HepG2 (cell line): ENCODE measurements around the gene CARS2. TPM values are rescaled to one million over a fixed set of nuclear protein-coding genes. Genes with fewer than 3 reads are reported as not detected.
A peak's percentile ranks its signal among the peaks of the same experiment; 100 is the strongest.

ENCODE experiments used
- ATAC-seq: fragments of 200-7000 bp; cut with Tn5 transposase; 3 replicates; pipeline ENCODE4 v1.9.1; 2020; ENCODE audit warnings: mild to moderate bottlenecking, moderate library complexity
- BruUV-seq: library from RNA; stranded (reverse); fragments of 400-500 nt; replicated peaks from 2 replicates; lab custom pipeline; 2021; lab: Mats Ljungman, UMichigan
- CTCF ChIA-PET: fragments of 300-600 bp; formaldehyde crosslinking; extraction: SDS; loops from one replicate; lab custom pipeline; 2021; ENCODE audit warnings: low total read pairs, inconsistent platforms, low intra/inter-chr PET ratio; lab: Yijun Ruan, JAX
- POLR2A ChIA-PET: fragments of 350-600 bp; sonication (Branson Sonifier 250); formaldehyde crosslinking; loops from one replicate; lab custom pipeline; 2020; ENCODE audit warnings: antibody characterized with exemption, inconsistent platforms; lab: Yijun Ruan, JAX
- DNase-seq: peaks from one replicate; pipeline ENCODE4 v3.0.0-alpha.2; 2015; ENCODE audit warnings: low spot score
- FAIRE-seq: peaks from 3 replicates; lab custom pipeline; 2011; peaks lifted over from hg19 to GRCh38; lab: Jason Lieb, UNC
- H2AFZ ChIP-seq: one replicate; pipeline ENCODE4 v1.6.1; 2011; ENCODE audit warnings: low read length, inconsistent platforms
- H3K27ac ChIP-seq: fragments of 300-600 bp; 3 replicates; pipeline ENCODE4 v1.8.0; 2011; ENCODE audit warnings: mixed run types, mild to moderate bottlenecking, mixed read lengths, low read length, inconsistent platforms; ENCODE audit not compliant: insufficient read depth; ENCODE audit errors: extremely low read length
- H3K27me3 ChIP-seq, 2 experiments: fragments of 200-600 bp in 1 of 2; 2 replicates in 1 of 2; 3 replicates in 1 of 2; pipeline versions ENCODE4 v1.6.0 to v1.8.0; 2011; ENCODE audit warnings: low read length in 2 of 2, mild to moderate bottlenecking in 2 of 2, moderate library complexity in 2 of 2, inconsistent platforms in 1 of 2; ENCODE audit not compliant: insufficient read depth in 2 of 2, control insufficient read depth in 1 of 2
- H3K36me3 ChIP-seq, 2 experiments: fragments of 200-600 bp in 1 of 2; replicated peaks in 1 of 2; 2 replicates in 1 of 2; 3 replicates in 1 of 2; pipeline versions ENCODE4 v1.5.1 to v1.8.0; 2011; ENCODE audit warnings: low read length in 2 of 2, inconsistent platforms in 1 of 2; ENCODE audit not compliant: insufficient read depth in 2 of 2, control insufficient read depth in 1 of 2
- H3K4me1 ChIP-seq: 2 replicates; pipeline ENCODE4 v1.5.1; 2012; ENCODE audit warnings: low read length, inconsistent platforms; ENCODE audit not compliant: insufficient read depth
- H3K4me2 ChIP-seq: 2 replicates; pipeline ENCODE4 v1.6.0; 2011; ENCODE audit warnings: low read depth, low read length, inconsistent platforms
- H3K4me3 ChIP-seq, 3 experiments: fragments of 200-600 bp in 1 of 3; sonication (generic), shearing (Covaris generic) in 1 of 3; replicated peaks in 1 of 3; 2 replicates each; pipeline ENCODE4 v1.5.1; 2011 to 2016; ENCODE audit warnings: low read length in 3 of 3, inconsistent platforms in 2 of 3, low read depth in 2 of 3, mild to moderate bottlenecking in 2 of 3, control low read depth in 1 of 3, mixed read lengths in 1 of 3; ENCODE audit not compliant: insufficient read depth in 1 of 3
- H3K79me2 ChIP-seq: one replicate; pipeline ENCODE4 v1.6.1; 2011; ENCODE audit warnings: low read length, inconsistent platforms; ENCODE audit not compliant: insufficient read depth
- H3K9ac ChIP-seq: 2 replicates; pipeline ENCODE4 v1.6.0; 2011; ENCODE audit warnings: mild to moderate bottlenecking, low read depth, low read length, inconsistent platforms; ENCODE audit not compliant: insufficient read depth
- H3K9me3 ChIP-seq: 2 replicates; pipeline ENCODE4 v1.5.1; 2012; ENCODE audit warnings: mild to moderate bottlenecking, low read length
- H4K20me1 ChIP-seq: 2 replicates; pipeline ENCODE4 v1.6.0; 2011; ENCODE audit warnings: inconsistent platforms, mild to moderate bottlenecking, low read length, moderate library complexity; ENCODE audit not compliant: insufficient read depth
- CCAR2 ChIP-seq: fragments of 200-400 bp; formaldehyde crosslinking; optimal IDR thresholded peaks from 2 replicates; pipeline ENCODE3; 2018; ENCODE audit warnings: low read depth, mild to moderate bottlenecking, low read length, moderate library complexity
- JARID2 ChIP-seq: sonication (generic); formaldehyde crosslinking; IDR thresholded peaks from 2 replicates; pipeline ENCODE4 v1.8.1; 2023; ENCODE audit warnings: missing genetic modification reagents, inconsistent platforms; ENCODE audit not compliant: insufficient replicate concordance
- PAWR ChIP-seq: sonication (generic); formaldehyde crosslinking; IDR thresholded peaks from 2 replicates; pipeline ENCODE4 v1.4.0; 2020; ENCODE audit warnings: missing genetic modification reagents, mild to moderate bottlenecking, borderline replicate concordance
- PBX3 ChIP-seq: sonication (generic); formaldehyde crosslinking; IDR thresholded peaks from 2 replicates; pipeline ENCODE4 v1.8.1; 2023; ENCODE audit warnings: missing genetic modification reagents, inconsistent platforms, borderline replicate concordance
- SMAD3 ChIP-seq: sonication (generic); formaldehyde crosslinking; IDR thresholded peaks from 2 replicates; pipeline ENCODE4 v1.4.0; 2020; ENCODE audit warnings: missing genetic modification reagents
- SMC3 ChIP-seq: IDR thresholded peaks from 2 replicates; pipeline ENCODE4 v1.6.1; 2011; ENCODE audit warnings: low read length, improper control_type of control experiment
- STAT5B ChIP-seq: sonication (generic); formaldehyde crosslinking; IDR thresholded peaks from 2 replicates; pipeline ENCODE4 v1.4.0; 2020; ENCODE audit warnings: missing genetic modification reagents
- TEF ChIP-seq: sonication (generic); formaldehyde crosslinking; IDR thresholded peaks from 2 replicates; pipeline ENCODE4 v1.5.0; 2020; ENCODE audit warnings: missing genetic modification reagents
- THAP7 ChIP-seq: sonication (generic); formaldehyde crosslinking; IDR thresholded peaks from 2 replicates; pipeline ENCODE4 v1.8.1; 2023; ENCODE audit warnings: mild to moderate bottlenecking, missing genetic modification reagents
- YEATS2 ChIP-seq: sonication (generic); formaldehyde crosslinking; IDR thresholded peaks from 2 replicates; pipeline ENCODE4 v1.4.0; 2020; ENCODE audit warnings: missing genetic modification reagents, borderline replicate concordance
- ZC3H13 ChIP-seq: sonication (generic); formaldehyde crosslinking; IDR thresholded peaks from 2 replicates; pipeline ENCODE4 v1.8.1; 2023; ENCODE audit warnings: mild to moderate bottlenecking, missing genetic modification reagents, moderate library complexity
- ZNF232 ChIP-seq: sonication (generic); formaldehyde crosslinking; IDR thresholded peaks from 2 replicates; pipeline ENCODE4 v1.4.0; 2020; ENCODE audit warnings: missing genetic modification reagents, borderline replicate concordance
- ZNF563 ChIP-seq: sonication (generic); formaldehyde crosslinking; IDR thresholded peaks from 2 replicates; pipeline ENCODE4 v1.8.0; 2022; ENCODE audit warnings: mild to moderate bottlenecking, moderate library complexity, missing genetic modification reagents
- ZNF577 ChIP-seq: sonication (generic); formaldehyde crosslinking; IDR thresholded peaks from 2 replicates; pipeline ENCODE4 v1.4.0; 2020; ENCODE audit warnings: mild to moderate bottlenecking, low read depth, missing genetic modification reagents, borderline replicate concordance
- ZNF589 ChIP-seq: sonication (generic); formaldehyde crosslinking; conservative IDR thresholded peaks from 2 replicates; pipeline ENCODE4 v1.8.0; 2022; ENCODE audit warnings: mild to moderate bottlenecking, moderate library complexity, missing genetic modification reagents
- WGBS: methylation state at CpG from one replicate; pipeline ENCODE4 v1.1.6; 2017; ENCODE audit warnings: low lambda C conversion rate; 5-methylcytosine and 5-hydroxymethylcytosine counted together
- in situ Hi-C: cut with HindIII; loops from 2 replicates; pipeline ENCODE4 v1.10.0; 2017; ENCODE audit warnings: low pct_unique_long_range_greater_than_20kb; ENCODE audit not compliant: extremely low pct_ligation_motif_present
- intact Hi-C: fragments of 100-400 bp; cut with micrococcal nuclease; formaldehyde crosslinking; loops from one replicate; pipeline ENCODE4 v1.10.0; 2022; ENCODE audit not compliant: unreplicated experiment
- polyA plus RNA-seq, 8 experiments: library from polyadenylated mRNA; depleted of rRNA in 3 of 8; stranded (reverse) in 7 of 8; unstranded in 1 of 8; fragments of >200 nt; fragmentation: Illumina TruSeq in 4 of 8; extraction: Trizol in 4 of 8; gene quantifications; 2 replicates each; pipeline versions ENCODE4 v1.2.1 to v1.2.3, GENCODE V29; 2011 to 2016; ENCODE audit warnings: low read depth in 4 of 8, missing spikeins in 1 of 8, mixed read lengths in 1 of 8; ENCODE audit not compliant: insufficient read depth in 1 of 8
- total RNA-seq, 5 experiments: library from RNA; depleted of rRNA; stranded (reverse); fragments of >200 nt; fragmentation: Illumina TruSeq; extraction: Trizol; gene quantifications; 2 replicates each; pipeline ENCODE4 v1.2.3, GENCODE V29; 2016; ENCODE audit warnings: low read depth in 1 of 5
- TF ChIP-seq, protein P1 (sequence below): sonication (generic); formaldehyde crosslinking; IDR thresholded peaks from 2 replicates; pipeline ENCODE4 v1.8.1; 2022; ENCODE audit warnings: low read depth, mild to moderate bottlenecking, missing genetic modification reagents
- TF ChIP-seq, protein P2 (sequence below), 2 experiments: fragments of 450-650 bp in 1 of 2; sonication (generic) in 1 of 2; formaldehyde crosslinking; IDR thresholded peaks; 2 replicates each; pipeline versions ENCODE4 v1.5.0 to v1.8.0; 2020 to 2022; ENCODE audit warnings: mild to moderate bottlenecking in 1 of 2, missing genetic modification reagents in 1 of 2

CARS2 gene
- total and polyA plus RNA-seq, 2 of the 13 experiments (the other 11 are each of a cell fraction or from before 2014, with no cell fraction given), result 41.1 to 59.3 TPM

- WGBS, result 0% methylated on average over 8 of the region's 68 CpGs
- Histone ChIP-seq H3K27me3 (no peaks in the 10 kb centered on the region; a peak in 1 of 5 replicates), H3K79me2 (peaks cover 35% of the 10 kb centered on the region), H3K4me2 (peak overlapping the region; percentile 95), H3K4me3 (peak overlapping the region; percentile 96 to 98 (median 98)), H4K20me1 (peaks cover 23% of the 10 kb centered on the region), H3K4me1 (peaks cover 17% of the 10 kb centered on the region), H3K9ac (peak overlapping the region; percentile 95), H3K27ac (peak overlapping the region; percentile 98), H3K36me3 (no peaks in the 10 kb centered on the region), H3K9me3 (no peaks in the 10 kb centered on the region), H2AFZ (no peak overlapping the region)
- intact Hi-C loops, result loop anchor here (2.0 to 10.0 kb wide), 3 partner anchors 102 to 258 kb away; partner anchors contain the start of gene ANKRD10
- POLR2A ChIA-PET, result interaction anchor here (0.7 to 2.5 kb wide), 12 partner anchors 11 to 241 kb away, joined by 3 to 44 read pairs (median 4); partner anchors contain the start of genes ANKRD10, NAXD and RAB20
- in situ Hi-C loops, result no loop called here
- ATAC-seq (peak; percentile 69), DNase-seq (peak; percentile 99), FAIRE-seq (peak; percentile 87)
- CTCF ChIA-PET, result no interaction called here
- no TSS peak for BruUV-seq
- TF ChIP-seq ZNF577 (CRISPR knock-in tag) (no peak), SMC3 (no peak), SMAD3 (no peak), ZNF232 (no peak; the same call in 1 of the 2 replicates), STAT5B (CRISPR knock-in tag) (no peak), YEATS2 (CRISPR knock-in tag) (no peak), JARID2 (CRISPR knock-in tag) (no peak), TEF (no peak), ZC3H13 (CRISPR knock-in tag) (no peak), PBX3 (CRISPR knock-in tag) (no peak; the same call in 1 of the 2 replicates), PAWR (no peak), ZNF563 (CRISPR knock-in tag) (peak; percentile 73; the same call in 1 of the 2 replicates), THAP7 (CRISPR knock-in tag) (no peak), ZNF589 (no peak), CCAR2 (no peak)
- TF ChIP-seq, protein P1, sequence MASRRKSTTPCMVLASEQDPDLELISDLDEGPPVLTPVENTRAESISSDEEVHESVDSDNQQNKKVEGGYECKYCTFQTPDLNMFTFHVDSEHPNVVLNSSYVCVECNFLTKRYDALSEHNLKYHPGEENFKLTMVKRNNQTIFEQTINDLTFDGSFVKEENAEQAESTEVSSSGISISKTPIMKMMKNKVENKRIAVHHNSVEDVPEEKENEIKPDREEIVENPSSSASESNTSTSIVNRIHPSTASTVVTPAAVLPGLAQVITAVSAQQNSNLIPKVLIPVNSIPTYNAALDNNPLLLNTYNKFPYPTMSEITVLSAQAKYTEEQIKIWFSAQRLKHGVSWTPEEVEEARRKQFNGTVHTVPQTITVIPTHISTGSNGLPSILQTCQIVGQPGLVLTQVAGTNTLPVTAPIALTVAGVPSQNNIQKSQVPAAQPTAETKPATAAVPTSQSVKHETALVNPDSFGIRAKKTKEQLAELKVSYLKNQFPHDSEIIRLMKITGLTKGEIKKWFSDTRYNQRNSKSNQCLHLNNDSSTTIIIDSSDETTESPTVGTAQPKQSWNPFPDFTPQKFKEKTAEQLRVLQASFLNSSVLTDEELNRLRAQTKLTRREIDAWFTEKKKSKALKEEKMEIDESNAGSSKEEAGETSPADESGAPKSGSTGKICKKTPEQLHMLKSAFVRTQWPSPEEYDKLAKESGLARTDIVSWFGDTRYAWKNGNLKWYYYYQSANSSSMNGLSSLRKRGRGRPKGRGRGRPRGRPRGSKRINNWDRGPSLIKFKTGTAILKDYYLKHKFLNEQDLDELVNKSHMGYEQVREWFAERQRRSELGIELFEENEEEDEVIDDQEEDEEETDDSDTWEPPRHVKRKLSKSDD (CRISPR knock-in tag), result no peak
- TF ChIP-seq, protein P2, sequence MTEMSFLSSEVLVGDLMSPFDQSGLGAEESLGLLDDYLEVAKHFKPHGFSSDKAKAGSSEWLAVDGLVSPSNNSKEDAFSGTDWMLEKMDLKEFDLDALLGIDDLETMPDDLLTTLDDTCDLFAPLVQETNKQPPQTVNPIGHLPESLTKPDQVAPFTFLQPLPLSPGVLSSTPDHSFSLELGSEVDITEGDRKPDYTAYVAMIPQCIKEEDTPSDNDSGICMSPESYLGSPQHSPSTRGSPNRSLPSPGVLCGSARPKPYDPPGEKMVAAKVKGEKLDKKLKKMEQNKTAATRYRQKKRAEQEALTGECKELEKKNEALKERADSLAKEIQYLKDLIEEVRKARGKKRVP (CRISPR knock-in tag; IDR thresholded peaks at IDR 0.05), result no peak
Observed at GRCh38 chr13:110712849-110713641, 7.1 kb upstream of the CARS2 start.
